Fibroblast of lung (primary cell): ENCODE measurements around the gene NEK9. TPM values are rescaled to one million over a fixed set of nuclear protein-coding genes. Genes with fewer than 3 reads are reported as not detected.

Experiments used
- DNase-seq, 2 donors: peaks; one replicate each; pipeline versions ENCODE4 v3.0.0 to v3.0.0-alpha.2; 2010; ENCODE audit warnings: low read depth in 2 of 2
- H2AFZ ChIP-seq: 2 replicates; pipeline ENCODE4 v1.5.1; 2012; ENCODE audit warnings: low read length, control low read depth, inconsistent platforms
- H3K27ac ChIP-seq: 2 replicates; pipeline ENCODE4 v1.5.1; 2011; ENCODE audit warnings: low read length, control low read depth; ENCODE audit not compliant: insufficient read depth
- H3K27me3 ChIP-seq: 2 replicates; pipeline ENCODE4 v1.5.1; 2011; ENCODE audit warnings: mild to moderate bottlenecking, low read length; ENCODE audit not compliant: control insufficient read depth, insufficient read depth
- H3K36me3 ChIP-seq: 2 replicates; pipeline ENCODE4 v1.5.1; 2011; ENCODE audit warnings: low read length; ENCODE audit not compliant: control insufficient read depth, insufficient read depth
- H3K4me1 ChIP-seq: 2 replicates; pipeline ENCODE4 v1.5.1; 2011; ENCODE audit warnings: low read length; ENCODE audit not compliant: control insufficient read depth, insufficient read depth; ENCODE audit errors: extremely low read depth
- H3K4me2 ChIP-seq: 2 replicates; pipeline ENCODE4 v1.5.1; 2011; ENCODE audit warnings: low read length, control low read depth; ENCODE audit not compliant: insufficient read depth; ENCODE audit errors: extremely low read depth
- H3K4me3 ChIP-seq, 4 experiments: fragments of 200-600 bp in 1 of 4; sonication (generic) in 1 of 4; replicated peaks in 1 of 4; 2 replicates each; pipeline ENCODE4 v1.5.1; 2011 to 2016; ENCODE audit warnings: low read length in 4 of 4, low read depth in 3 of 4, mild to moderate bottlenecking in 3 of 4, control low read depth in 2 of 4, inconsistent platforms in 1 of 4, mixed read lengths in 1 of 4; ENCODE audit not compliant: insufficient read depth in 1 of 4; ENCODE audit errors: control extremely low read depth in 1 of 4
- H3K79me2 ChIP-seq: 2 replicates; pipeline ENCODE4 v1.5.1; 2012; ENCODE audit warnings: mild to moderate bottlenecking, low read length, inconsistent platforms; ENCODE audit not compliant: control insufficient read depth, insufficient read depth
- H3K9ac ChIP-seq: 2 replicates; pipeline ENCODE4 v1.5.1; 2011; ENCODE audit warnings: mild to moderate bottlenecking, low read length, control low read depth; ENCODE audit not compliant: insufficient read depth
- H3K9me3 ChIP-seq: 2 replicates; pipeline ENCODE4 v1.5.1; 2012; ENCODE audit warnings: low read depth, low read length; ENCODE audit not compliant: control insufficient read depth, insufficient read depth
- H4K20me1 ChIP-seq: 2 replicates; pipeline ENCODE4 v1.5.1; 2011; ENCODE audit warnings: low read length; ENCODE audit not compliant: control insufficient read depth, insufficient read depth; ENCODE audit errors: extremely low read depth
- EZH2 ChIP-seq: IDR thresholded peaks from 2 replicates; pipeline ENCODE4 v1.5.1; 2012; ENCODE audit warnings: low read length, control low read depth, mild to moderate bottlenecking; ENCODE audit errors: missing control alignments
- polyA plus RNA-seq, 2 donors: library from polyadenylated mRNA; depleted of rRNA in 1 of 2; stranded (reverse) in 1 of 2; unstranded in 1 of 2; fragments of >200 nt; gene quantifications; 2 replicates each; pipeline ENCODE4 v1.2.1, GENCODE V29; 2011 to 2012; ENCODE audit warnings: missing spikeins in 1 of 2
- total RNA-seq: library from RNA; depleted of rRNA; stranded (reverse); fragments of >200 nt; gene quantifications from 2 replicates; pipeline ENCODE4 v1.2.1, GENCODE V29; 2014
- TF ChIP-seq, protein P1 (sequence below), 2 donors: IDR thresholded peaks in 1 of 2; conservative IDR thresholded peaks in 1 of 2; 1 replicate in 1 of 2; 2 replicates in 1 of 2; pipeline ENCODE4 v1.5.1; 2011 to 2012; ENCODE audit warnings: low read length in 2 of 2, control low read depth in 1 of 2, inconsistent platforms in 1 of 2, low read depth in 1 of 2, mild to moderate bottlenecking in 1 of 2

NEK9 gene
- total and polyA plus RNA-seq, 2 donors (not counting 1 experiment from before 2014, with no cell fraction given), result 63.4 to 81.3 TPM

DNA sequence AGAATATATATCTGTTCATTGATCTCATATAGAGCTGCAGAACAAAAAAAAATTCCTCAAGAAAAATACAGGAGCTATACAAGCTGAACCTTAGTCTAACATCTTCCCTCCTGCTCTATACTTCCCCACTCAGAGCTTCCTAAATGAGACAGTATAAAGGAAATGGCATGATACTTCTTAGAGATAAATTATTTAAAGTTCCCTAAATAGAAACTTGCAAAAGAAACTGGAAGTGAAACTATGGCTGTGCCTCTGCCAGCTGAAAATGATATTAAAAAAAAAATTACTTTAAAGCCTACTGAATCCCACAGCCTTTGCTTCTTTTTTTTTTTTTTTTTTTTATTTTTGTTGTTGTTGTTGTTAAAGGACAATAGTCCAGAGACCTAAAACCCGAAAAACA is 11.6 kb upstream of the NEK9 start:
- Histone ChIP-seq H2AFZ (no peak overlapping the region), H3K4me3 (no peak overlapping the region), H3K9me3 (no peaks in the 10 kb centered on the region), H3K9ac (no peak overlapping the region), H3K4me1 (no peaks in the 10 kb centered on the region), H3K27me3 (no peaks in the 10 kb centered on the region), H3K27ac (no peak overlapping the region), H4K20me1 (no peaks in the 10 kb centered on the region), H3K4me2 (no peak overlapping the region), H3K79me2 (peaks cover 2% of the 10 kb centered on the region), H3K36me3 (peaks cover 4% of the 10 kb centered on the region)
- TF ChIP-seq EZH2, result no peak
- TF ChIP-seq, protein P1, sequence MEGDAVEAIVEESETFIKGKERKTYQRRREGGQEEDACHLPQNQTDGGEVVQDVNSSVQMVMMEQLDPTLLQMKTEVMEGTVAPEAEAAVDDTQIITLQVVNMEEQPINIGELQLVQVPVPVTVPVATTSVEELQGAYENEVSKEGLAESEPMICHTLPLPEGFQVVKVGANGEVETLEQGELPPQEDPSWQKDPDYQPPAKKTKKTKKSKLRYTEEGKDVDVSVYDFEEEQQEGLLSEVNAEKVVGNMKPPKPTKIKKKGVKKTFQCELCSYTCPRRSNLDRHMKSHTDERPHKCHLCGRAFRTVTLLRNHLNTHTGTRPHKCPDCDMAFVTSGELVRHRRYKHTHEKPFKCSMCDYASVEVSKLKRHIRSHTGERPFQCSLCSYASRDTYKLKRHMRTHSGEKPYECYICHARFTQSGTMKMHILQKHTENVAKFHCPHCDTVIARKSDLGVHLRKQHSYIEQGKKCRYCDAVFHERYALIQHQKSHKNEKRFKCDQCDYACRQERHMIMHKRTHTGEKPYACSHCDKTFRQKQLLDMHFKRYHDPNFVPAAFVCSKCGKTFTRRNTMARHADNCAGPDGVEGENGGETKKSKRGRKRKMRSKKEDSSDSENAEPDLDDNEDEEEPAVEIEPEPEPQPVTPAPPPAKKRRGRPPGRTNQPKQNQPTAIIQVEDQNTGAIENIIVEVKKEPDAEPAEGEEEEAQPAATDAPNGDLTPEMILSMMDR (conservative IDR thresholded peaks at IDR 0.05 in 1 of 2, IDR thresholded peaks at IDR 0.05 in 1 of 2; ENCODE audit: low read depth in 1 of 2, low read length in 2 of 2), result no peak
- DNase-seq, result peak in 1 of 2 donors; percentile 6

DNA sequence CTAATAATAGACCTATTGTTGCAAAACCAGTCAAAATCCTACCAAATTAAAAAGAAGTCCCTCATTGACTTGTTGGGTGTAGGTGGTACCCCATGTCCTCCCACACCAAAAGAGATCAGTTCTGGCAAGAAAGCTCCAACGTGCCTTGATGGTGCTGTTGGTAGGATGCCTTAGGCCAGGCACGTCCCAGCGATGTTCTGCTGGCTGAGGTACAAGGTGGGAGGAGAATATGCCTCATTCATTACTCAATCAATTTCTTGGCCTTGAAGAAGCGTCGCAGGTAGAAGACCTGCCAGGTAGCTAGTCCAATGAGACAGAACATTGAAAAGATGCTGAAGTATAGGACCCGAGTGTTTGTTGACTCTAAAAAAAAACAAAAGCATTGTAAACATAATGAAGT is 7.8 kb upstream of the NEK9 start:
- Histone ChIP-seq H3K9ac (no peak overlapping the region), H3K27ac (no peak overlapping the region), H3K4me2 (no peak overlapping the region), H2AFZ (no peak overlapping the region), H3K4me1 (no peaks in the 10 kb centered on the region), H4K20me1 (no peaks in the 10 kb centered on the region), H3K36me3 (peaks cover 4% of the 10 kb centered on the region), H3K27me3 (no peaks in the 10 kb centered on the region), H3K79me2 (no peaks in the 10 kb centered on the region), H3K9me3 (no peaks in the 10 kb centered on the region), H3K4me3 (no peak overlapping the region)
- TF ChIP-seq, protein P1 (conservative IDR thresholded peaks at IDR 0.05 in 1 of 2, IDR thresholded peaks at IDR 0.05 in 1 of 2; ENCODE audit: low read depth in 1 of 2, low read length in 2 of 2), result no peak
- no peak for TF ChIP-seq EZH2
- DNase-seq, result no peak

- H2AFZ ChIP-seq, result no peak overlapping the region
- no peaks in the 10 kb centered on the region for H3K27me3 ChIP-seq
- H3K27ac ChIP-seq, result no peak overlapping the region
- H3K79me2 ChIP-seq, result no peaks in the 10 kb centered on the region
- TF ChIP-seq, protein P1 (conservative IDR thresholded peaks at IDR 0.05 in 1 of 2, IDR thresholded peaks at IDR 0.05 in 1 of 2; ENCODE audit: low read depth in 1 of 2, low read length in 2 of 2), result no peak
- no peak for TF ChIP-seq EZH2
- H3K4me3 ChIP-seq, result no peak overlapping the region
- H3K4me1 ChIP-seq, result no peaks in the 10 kb centered on the region
- H3K36me3 ChIP-seq, result peaks cover 4% of the 10 kb centered on the region
- DNase-seq, result no peak
- no peak overlapping the region for H3K4me2 ChIP-seq
- H4K20me1 ChIP-seq, result no peaks in the 10 kb centered on the region
- no peak overlapping the region for H3K9ac ChIP-seq
- no peaks in the 10 kb centered on the region for H3K9me3 ChIP-seq
These were observed 6.7 kb upstream of the NEK9 start for GRCh38 chr14:75133597-75133996.
